GM18870 (cell line): ENCODE data around the gene ESRP2.

Experiments
- ATAC-seq: cut with Tn5 transposase; IDR thresholded peaks from one replicate; pipeline ENCODE4 v1.9.1; 2021; ENCODE audit warnings: moderate library complexity; ENCODE audit not compliant: unreplicated experiment

Gene ESRP2

GRCh38 chr16:68235887-68236136 is at the start of gene ESRP2:
ESRP2 (minus strand) TSS chr16:68236127; CDS start chr16:68236045, 82 bp downstream.
- ATAC-seq = no peak

GRCh38 chr16:68285683-68286082 is 49.8 kb upstream of the ESRP2 start:
- ATAC-seq = no peak

- ATAC-seq = peak; percentile 37
Measured at GRCh38 chr16:68284847-68285246, 48.9 kb upstream of the ESRP2 start.

GRCh38 chr16:68283801-68284598 is 48.1 kb upstream of the ESRP2 start:
- no peak for ATAC-seq

GRCh38 chr16:68283346-68283745 is 47.4 kb upstream of the ESRP2 start:
- ATAC-seq = no peak

GRCh38 chr16:68282064-68282452 is 46.1 kb upstream of the ESRP2 start:
- no peak for ATAC-seq

GRCh38 chr16:68281368-68282063 is 45.6 kb upstream of the ESRP2 start:
- ATAC-seq = no peak

- no peak for ATAC-seq
Measured at GRCh38 chr16:68279726-68280558, 44.0 kb upstream of the ESRP2 start.

GRCh38 chr16:68276223-68276622 is 40.3 kb upstream of the ESRP2 start:
- peak; percentile 7 for ATAC-seq

GRCh38 chr16:68275611-68276191 is 39.8 kb upstream of the ESRP2 start:
- peak; percentile 72 for ATAC-seq

GRCh38 chr16:68274441-68274840 is 38.5 kb upstream of the ESRP2 start:
- ATAC-seq = no peak

GRCh38 chr16:68273896-68274295 is 38.0 kb upstream of the ESRP2 start:
- no peak for ATAC-seq

GRCh38 chr16:68273459-68273858 is 37.5 kb upstream of the ESRP2 start:
- no peak for ATAC-seq

- ATAC-seq = no peak
Measured at GRCh38 chr16:68272507-68273209, 36.7 kb upstream of the ESRP2 start.

GRCh38 chr16:68270353-68270752 is 34.4 kb upstream of the ESRP2 start:
- ATAC-seq = no peak

- ATAC-seq = no peak
Measured at GRCh38 chr16:68269793-68270192, 33.9 kb upstream of the ESRP2 start.

- no peak for ATAC-seq
Measured at GRCh38 chr16:68267612-68268405, 31.9 kb upstream of the ESRP2 start.

GRCh38 chr16:68265078-68265920 is 29.4 kb upstream of the ESRP2 start:
- peak; percentile 20 for ATAC-seq
